Astrocyte of the spinal cord (primary cell): ENCODE results near the gene TREML4.
A peak's percentile ranks its signal among the peaks of the same experiment; 100 is the strongest.

Source experiments
- DNase-seq: peaks from one replicate; pipeline ENCODE4 v3.0.0; 2011; ENCODE audit warnings: low read depth, low spot score
- H3K4me3 ChIP-seq: 2 replicates; pipeline ENCODE4 v1.5.1; 2011; ENCODE audit warnings: low read depth, mild to moderate bottlenecking, low read length, moderate library complexity
- in situ Hi-C: cut with HindIII; loops from 2 replicates; pipeline ENCODE4 v1.10.0; 2017; ENCODE audit warnings: low sequenced_read_pairs
- TF ChIP-seq, protein P1 (sequence below): IDR thresholded peaks from 2 replicates; pipeline ENCODE4 v1.5.1; 2012; ENCODE audit warnings: low read depth, mild to moderate bottlenecking, low read length, inconsistent platforms

The TREML4 gene, protein sequence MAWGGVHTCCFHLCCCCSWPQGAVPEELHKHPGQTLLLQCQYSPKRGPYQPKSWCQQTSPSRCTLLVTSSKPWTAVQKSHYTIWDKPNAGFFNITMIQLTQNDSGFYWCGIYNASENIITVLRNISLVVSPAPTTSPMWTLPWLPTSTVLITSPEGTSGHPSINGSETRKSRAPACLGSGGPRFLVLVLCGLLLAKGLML

GRCh38 chr6:41228096-41228495 is at the start of gene TREML4:
TSS of gene TREML4 (plus strand) at chr6:41228349. CDS start at chr6:41228428, 79 bp downstream.
- no peak within 1 kb of the TSS for H3K4me3 ChIP-seq
- TF ChIP-seq, protein P1, sequence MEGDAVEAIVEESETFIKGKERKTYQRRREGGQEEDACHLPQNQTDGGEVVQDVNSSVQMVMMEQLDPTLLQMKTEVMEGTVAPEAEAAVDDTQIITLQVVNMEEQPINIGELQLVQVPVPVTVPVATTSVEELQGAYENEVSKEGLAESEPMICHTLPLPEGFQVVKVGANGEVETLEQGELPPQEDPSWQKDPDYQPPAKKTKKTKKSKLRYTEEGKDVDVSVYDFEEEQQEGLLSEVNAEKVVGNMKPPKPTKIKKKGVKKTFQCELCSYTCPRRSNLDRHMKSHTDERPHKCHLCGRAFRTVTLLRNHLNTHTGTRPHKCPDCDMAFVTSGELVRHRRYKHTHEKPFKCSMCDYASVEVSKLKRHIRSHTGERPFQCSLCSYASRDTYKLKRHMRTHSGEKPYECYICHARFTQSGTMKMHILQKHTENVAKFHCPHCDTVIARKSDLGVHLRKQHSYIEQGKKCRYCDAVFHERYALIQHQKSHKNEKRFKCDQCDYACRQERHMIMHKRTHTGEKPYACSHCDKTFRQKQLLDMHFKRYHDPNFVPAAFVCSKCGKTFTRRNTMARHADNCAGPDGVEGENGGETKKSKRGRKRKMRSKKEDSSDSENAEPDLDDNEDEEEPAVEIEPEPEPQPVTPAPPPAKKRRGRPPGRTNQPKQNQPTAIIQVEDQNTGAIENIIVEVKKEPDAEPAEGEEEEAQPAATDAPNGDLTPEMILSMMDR, result no peak
- no peak for DNase-seq
- in situ Hi-C loops, result no loop called here

GRCh38 chr6:41179163-41179562 is 49.0 kb upstream of the TREML4 start:
- in situ Hi-C loops, result no loop called here
- no peak overlapping the region for H3K4me3 ChIP-seq
- no peak for DNase-seq
- TF ChIP-seq, protein P1, result no peak

DNA sequence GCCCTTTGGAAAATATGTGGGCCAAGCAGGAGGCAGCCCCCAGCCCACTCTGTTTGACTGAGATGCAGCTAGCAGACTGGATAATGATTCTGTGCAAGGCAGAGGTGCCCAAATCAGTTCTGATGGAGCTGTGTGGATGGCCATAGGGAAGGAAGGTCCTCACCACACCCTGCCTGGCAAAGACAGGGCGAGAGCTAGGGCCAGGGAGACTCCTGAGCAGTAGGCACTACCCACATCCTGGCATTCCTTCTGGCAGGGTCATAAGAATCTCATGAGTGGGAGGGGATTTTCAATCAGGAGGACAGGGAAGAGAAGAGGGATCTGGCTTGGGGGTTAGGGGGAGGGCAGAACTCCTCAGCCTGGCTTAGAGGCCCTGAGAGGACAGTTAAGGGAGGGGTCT is 46.6 kb upstream of the TREML4 start:
- H3K4me3 ChIP-seq, result no peak overlapping the region
- TF ChIP-seq, protein P1, result no peak
- no peak for DNase-seq
- in situ Hi-C loops, result no loop called here

DNA sequence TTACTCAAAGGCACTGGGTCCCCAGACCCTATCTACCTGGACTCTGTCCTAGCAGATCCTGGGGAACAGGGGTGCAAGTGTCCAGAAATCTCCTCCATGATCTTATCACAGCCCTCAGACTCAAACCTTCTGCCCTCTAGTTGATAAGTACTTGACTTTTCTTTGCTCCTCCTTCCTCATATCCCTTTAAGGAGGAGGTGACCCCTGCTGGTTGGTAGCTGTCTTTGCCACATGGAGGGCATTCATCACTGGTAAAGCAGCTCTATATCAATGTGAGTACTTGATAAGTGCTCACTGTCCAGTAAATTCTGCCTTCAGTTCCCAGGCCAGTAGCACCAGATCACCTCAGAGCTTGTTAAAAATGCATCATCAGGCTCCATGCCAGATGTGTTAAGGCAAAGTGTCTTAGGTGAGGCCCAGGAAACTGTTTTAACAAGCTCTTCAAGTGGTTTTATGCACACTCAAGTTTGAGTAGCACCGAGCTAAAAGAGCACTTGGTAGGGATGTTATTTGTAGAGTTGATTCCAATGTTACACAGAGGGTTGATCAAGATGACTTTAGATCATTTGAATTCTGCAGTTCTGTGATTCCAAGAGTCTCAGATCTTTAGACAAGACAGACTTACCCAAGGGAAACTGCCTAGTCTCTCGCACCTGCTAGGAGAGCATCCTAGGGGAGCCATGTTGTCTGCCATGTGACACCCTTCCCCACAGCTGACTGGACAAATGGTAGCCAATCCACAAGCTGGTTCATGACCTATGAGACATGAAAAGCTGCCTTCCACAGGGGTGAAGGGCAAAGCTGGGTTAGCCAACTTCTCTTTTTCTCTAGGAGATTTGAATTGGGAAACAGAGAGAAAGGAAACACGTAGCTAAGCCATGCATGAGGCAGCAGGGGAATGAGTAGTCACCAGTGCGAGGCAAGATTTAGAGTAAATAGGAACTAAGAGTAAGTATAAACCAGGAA is 45.8 kb upstream of the TREML4 start:
- no peak overlapping the region for H3K4me3 ChIP-seq
- TF ChIP-seq, protein P1, result peak; percentile 67
- peak; percentile 33 for DNase-seq
- in situ Hi-C loops, result no loop called here

GRCh38 chr6:41184761-41185160 is 43.4 kb upstream of the TREML4 start:
- TF ChIP-seq, protein P1, result no peak
- no peak for DNase-seq
- in situ Hi-C loops, result no loop called here
- H3K4me3 ChIP-seq, result no peak overlapping the region

GRCh38 chr6:41186031-41186562 is 42.1 kb upstream of the TREML4 start:
- DNase-seq, result no peak
- TF ChIP-seq, protein P1, result no peak
- in situ Hi-C loops, result no loop called here
- no peak overlapping the region for H3K4me3 ChIP-seq
